CD4-positive, alpha-beta T cell treated with Interleukin-6 for 4 hours (primary cell): ENCODE results near the gene NCS1.
"Not testable (repeated sequence)": the region's sequence is repeated elsewhere in the genome, so short reads cannot be mapped to it uniquely, and the experiment has no call there.

ENCODE experiments used
- DNase-seq: peaks from one replicate; pipeline ENCODE4 v3.0.0-alpha.2; 2020; ENCODE audit warnings: mixed read lengths

Gene NCS1

DNA sequence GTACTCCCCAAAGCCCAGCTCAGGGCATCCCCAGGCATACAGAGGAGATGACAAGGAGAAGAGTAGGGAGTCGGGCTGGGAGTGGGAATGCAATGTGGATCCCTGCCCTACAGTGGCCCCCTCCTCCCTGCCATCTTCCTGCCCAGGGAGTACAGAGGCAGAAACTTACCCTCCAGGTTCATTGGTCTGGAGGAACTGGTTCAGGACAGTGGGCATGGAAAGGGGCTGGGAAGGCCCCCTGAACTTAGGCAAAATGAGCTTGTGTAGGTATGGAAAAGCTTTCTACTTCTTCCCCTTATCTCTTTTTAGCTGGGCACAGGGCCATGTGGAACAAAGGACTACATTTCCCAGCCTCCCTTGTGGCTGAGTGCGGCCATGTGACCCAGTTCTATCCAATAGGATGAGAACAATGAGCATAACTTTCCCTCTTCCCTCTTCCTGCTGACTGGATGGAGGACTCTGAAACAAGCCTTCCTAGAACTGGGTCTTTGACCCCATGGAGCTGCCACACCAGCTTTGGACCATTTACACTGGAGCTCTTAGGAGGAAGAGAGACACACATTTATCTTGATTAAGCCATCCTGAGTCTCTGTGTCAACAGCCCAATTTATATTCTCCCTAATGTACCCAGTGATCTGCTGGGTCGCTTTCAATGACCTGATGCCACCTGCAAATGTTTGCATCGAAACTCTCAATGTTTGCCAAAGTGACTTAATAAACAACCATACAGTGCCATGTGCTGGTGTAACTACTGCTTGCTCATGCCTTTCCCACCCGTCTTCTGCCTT, 68.4 kb downstream of the NCS1 start:
- DNase-seq, result peak; percentile 51

GRCh38 chr9:130241198-130241535, 69.0 kb downstream of the NCS1 start:
- DNase-seq, result no peak

GRCh38 chr9:130242270-130243014, 70.2 kb downstream of the NCS1 start:
- no peak for DNase-seq

GRCh38 chr9:130243015-130243881, 71.0 kb downstream of the NCS1 start:
- peak; percentile 85 for DNase-seq

GRCh38 chr9:130243882-130244170, 71.6 kb downstream of the NCS1 start:
- no peak for DNase-seq

GRCh38 chr9:130244548-130245165, 72.5 kb downstream of the NCS1 start:
- DNase-seq, result no peak

- no peak for DNase-seq
Observed at GRCh38 chr9:130245474-130245873, 73.3 kb downstream of the NCS1 start.

GRCh38 chr9:130246126-130246525, 73.9 kb downstream of the NCS1 start:
- DNase-seq, result no peak

DNA sequence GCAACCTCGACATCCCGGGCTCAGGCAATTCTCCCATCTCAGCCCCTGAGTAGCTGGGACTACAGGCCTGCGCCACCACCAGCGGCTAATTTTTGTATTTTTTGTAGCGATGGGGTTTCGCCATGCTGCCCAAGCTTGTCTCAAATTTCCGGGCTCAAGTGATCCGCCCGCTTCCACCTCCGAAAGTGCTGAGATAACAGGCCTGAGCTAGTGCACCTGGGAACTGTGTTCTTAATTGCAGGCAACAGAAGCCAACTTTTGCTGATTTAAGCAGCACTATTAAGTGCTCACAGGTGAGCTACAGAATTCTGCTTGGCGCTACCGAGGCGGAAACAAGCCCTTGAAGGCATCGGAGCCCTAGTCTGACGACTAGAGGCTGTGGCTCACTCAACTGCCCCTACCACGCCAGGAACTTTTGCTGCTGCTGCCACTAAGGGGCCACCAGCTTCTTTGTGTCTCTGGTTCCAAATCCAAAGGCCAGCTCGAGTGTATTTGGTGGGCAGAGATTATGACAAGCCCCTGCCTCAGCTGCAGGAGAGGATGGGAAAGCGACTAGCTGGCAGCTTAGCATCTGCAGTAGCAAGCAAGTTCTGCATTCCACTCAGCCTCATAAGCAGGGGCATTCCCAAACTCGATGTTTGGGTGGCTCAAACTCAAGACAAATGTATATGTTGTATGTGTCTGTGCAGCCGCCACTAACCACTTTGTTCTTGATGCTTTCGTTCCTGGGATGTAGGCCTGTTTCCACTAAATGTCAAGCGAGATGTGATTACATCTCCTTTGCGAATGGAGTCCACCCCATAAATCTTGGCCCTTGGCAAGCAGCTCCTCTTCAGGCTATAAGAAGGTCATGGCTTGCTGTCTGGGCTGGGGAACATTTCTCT, 82.8 kb downstream of the NCS1 start:
- no peak for DNase-seq

DNA sequence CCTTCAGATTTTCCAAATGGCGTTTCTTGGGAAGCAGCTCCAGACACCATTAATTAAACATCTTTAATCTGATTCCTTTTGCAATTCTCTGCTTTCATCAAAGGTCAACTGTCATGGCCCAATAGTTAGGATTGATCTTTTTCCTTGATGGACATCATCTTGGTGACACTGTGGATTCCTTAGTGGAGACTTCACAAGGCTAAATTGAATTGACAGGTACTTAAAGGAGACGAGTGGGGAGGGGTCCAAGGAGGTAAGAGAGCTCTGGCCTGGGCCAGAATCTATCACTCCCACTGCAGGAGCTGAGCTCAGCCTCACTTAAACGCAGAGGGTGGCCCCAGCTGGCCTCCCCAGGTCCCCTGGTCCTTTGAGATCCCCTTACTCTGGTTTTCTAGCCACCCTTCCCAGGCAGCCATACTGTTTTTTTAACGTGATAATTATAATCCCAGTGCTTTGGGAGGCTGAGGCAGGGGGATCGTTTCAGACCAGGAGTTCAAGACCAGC, 83.5 kb downstream of the NCS1 start:
- DNase-seq, result no peak

DNA sequence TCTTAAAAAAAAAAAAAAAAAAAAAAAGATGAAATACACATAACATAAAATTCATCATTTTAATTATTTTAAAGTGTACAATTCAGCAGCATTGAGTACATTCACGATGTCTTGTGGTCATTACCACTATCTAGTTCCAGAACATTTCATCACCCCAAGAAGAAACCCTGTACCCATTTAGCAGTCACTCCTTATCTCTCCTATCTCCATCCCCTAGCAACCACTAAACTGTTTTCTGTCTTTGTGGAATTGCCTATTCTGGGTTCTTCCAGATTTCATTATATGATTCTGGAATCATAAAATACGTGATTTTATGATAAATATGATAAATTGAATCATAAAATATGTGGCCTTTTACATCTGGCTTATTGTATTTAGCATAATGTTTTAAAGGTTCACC, 84.4 kb downstream of the NCS1 start:
- no peak for DNase-seq

GRCh38 chr9:130258137-130258536, 85.9 kb downstream of the NCS1 start:
- not testable (repeated sequence) for DNase-seq

DNA sequence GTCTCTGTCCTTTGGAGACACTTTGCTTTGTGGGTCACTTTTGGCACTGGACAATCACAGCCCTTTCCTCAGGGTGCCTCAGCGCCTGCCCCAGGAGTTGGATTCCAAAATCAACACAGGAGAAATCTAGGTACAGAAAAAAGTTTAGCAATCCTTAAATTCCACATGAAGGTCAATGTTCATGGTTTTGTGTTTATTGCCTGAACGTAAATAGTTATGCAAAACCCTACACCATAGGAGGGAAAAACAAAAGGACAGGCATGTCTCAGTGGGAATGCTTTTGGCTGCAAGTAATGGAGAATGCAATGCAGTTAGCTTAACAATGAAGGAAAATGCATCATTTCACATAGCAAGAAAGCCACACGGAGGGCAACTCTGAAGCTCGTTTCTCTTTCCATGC, 86.8 kb downstream of the NCS1 start:
- no peak for DNase-seq

DNA sequence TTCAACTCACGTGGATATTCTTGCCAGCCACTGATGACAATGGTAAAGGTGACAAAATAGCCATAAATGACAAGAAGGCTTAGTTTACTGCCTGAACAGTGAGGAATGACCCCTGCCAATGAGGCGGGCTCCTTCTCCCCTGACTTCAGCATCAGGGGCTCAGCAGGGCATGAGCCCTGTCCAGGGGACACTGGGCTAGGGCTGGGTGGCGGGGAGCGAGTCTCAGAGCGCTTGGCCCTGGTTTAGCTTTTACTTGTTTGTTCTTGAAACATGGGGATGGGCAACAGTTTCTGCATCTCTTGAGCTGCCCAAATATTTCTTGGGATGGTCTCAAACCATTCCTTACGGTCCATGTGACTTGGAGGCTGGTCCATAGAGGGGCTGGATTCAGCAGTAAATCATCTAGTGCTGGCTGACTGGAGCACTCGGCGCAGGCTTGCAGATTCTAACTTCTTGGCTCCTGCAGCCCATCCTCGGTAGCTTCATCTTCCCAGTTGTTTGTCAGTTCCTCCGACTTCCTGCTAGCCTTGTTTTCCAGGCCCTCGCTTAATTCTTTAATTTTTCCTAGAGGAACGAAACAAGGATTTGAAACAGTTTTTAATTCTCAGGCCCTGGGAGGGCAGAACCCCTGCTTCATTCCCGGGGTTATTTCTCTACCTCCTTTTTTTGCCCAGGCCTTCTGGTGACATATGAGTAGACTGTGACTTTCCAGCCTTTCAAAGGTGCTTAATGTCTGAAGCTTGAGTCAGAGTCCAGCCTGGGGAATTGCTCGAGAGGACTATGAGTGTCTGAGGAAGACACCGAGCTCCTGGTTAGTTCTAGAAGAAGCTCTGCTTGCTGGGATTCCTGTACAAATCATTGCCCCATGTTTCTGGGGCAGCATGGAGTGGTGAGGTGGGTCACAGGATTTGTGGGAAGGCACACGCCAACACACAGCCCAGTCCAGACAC, 88.9 kb downstream of the NCS1 start:
- DNase-seq, result no peak

GRCh38 chr9:130262061-130262745, 90.0 kb downstream of the NCS1 start:
- no peak for DNase-seq

GRCh38 chr9:130262771-130263170, 90.6 kb downstream of the NCS1 start:
- DNase-seq, result no peak

DNA sequence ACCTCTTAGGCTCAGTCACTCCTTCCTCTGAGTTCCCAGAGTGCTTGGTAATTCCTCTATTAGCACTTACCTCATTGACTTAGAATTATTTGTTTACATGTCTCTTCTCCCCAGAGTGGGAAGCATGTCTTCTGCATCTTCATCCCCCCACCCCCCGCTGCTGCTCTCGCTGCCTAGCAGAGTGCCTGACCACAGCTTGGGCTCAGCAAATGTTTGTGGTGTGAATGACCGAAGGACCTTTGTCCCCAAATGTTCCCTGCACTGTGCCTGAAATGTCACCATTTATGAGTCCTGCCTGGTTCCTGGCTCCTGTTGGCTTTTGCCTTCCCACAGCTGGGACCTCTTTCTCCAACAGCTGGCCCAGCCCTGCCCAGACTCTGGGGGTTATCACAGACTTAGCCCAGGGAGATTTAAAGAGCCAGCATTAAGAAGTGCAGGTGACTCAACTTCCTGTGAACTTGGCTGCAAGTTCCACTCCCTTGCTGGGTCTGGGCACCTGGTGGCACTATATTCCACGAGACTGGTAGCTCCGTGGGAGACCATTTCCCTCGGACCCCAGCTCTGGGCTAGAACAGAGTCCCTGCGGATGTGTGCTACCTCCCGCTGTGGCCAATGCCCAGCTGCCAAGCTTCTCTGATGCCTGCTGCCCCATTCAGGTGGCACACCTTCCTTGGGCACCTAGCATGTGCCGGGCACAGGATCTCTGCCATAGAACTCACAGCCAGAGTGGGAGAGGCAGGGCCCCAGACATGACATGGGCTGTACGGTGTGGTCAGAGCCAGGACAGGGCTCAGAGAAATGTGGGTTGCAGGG, 91.6 kb downstream of the NCS1 start:
- DNase-seq, result no peak

DNA sequence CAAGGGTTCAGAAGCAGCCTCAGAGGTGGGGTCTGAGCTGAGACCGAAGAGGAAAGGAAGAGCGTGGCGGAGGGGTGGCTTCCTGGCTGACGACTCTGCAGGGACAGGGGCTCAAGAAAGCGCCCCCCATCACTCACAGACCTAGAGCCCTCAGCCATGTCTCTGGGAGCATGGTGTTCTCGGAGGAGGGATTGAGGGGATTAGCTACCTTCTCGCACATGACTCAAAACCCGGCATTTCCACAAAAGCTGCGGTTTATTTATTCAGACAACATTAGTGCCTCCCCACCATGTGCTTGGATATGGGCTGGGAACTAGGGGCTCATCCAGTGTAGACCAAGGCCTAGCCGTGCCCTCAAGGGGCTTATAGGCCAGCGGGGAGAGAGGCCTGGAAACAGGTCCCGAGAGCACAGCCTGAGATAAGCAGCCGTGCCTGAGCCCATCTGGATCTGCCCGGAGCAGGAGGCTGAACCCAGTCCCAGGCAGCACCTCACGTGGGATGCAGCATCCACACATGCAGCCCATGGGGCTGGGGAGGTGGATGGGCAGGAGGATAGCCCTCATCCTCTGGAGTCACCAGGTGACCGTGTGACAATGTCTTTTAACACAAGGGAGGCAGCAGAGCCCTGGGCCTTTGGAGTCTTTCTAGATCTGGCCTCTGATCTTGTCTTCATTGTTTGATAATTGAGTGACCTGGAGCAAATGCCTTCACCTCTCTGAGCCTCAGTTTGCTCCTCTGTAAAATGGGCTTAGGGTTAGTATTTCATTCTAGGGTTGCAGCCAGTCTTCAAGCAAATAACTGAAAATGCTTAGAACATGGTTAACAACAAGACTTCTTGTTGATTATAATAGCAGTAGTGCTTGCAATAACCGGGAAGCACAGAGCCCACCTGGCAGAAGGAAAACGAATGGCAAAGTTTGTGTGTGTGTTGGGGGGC, 92.5 kb downstream of the NCS1 start:
- no peak for DNase-seq
